Stimulated activated naive CD4-positive, alpha-beta T cell (primary cell): ENCODE data around the gene TRPM3.

ENCODE experiments used
- DNase-seq, 6 experiments: peaks; one replicate each; lab custom pipeline; 2025; lab: John Stamatoyannopoulos, UW

Gene TRPM3

DNA sequence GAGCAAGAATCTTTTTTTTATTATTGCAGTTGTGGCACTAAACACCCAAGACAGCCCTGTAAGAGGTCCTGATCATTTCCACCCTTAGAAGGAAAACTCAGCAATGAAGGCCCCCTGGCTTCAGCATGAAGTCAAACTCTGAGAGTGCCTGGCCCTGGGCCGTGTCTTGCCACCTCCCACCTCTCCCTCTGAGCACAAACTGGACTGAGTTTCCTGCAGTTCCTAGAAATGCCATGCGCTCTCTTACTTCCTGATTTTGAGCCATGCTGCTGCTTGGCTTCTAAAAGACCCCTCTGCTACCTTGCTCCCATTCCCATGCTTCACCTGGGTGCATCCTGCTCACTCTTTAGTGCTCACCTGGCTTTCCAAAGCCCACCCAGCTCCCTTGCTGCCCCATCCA, 566.5 kb downstream of the TRPM3 start:
- no peak for DNase-seq

DNA sequence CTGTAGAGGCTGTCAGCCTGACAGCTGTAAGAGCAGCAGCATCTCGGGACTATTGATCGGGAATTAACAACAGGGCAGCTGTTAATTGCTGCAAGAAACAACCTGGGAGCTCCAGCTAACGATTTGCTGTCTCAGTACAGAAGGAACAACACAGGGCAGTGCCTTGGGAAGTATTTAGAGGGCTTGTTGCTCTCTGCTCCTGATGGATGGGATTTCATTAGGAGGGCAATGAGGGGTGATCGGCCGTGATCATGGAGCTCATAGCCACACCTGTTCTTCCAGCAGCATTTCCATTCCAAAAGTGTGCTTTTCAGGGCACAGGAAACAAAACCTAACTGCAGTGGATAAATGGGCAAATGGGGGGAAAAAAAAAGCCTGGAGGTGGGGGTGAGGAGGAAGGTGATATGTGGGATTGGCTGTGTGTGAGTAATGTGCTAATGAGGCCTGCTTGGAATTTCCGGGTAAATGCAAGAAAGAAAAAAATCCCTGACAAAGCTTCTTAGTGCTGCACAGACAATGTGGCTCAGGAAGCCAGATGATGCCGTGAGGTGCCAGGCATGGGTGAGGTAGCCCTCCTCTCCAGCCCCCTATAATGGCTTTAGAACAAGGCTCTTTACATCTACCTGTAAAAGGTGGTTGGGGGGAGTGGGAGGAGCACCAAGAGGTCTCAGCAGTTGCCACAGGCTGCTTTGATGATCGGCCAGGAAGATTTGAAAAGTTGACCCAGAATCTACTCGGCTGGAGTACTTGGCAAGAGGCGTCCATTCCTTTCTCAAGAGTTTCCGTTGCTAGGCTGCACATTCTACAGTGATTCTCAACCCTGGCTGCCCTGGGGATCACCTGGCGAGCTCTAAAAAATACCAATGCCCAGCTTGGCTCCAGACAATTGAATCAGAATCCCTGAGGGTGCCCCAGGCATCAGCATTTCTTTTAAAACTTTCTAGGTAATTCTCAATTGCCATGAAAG, 567.4 kb downstream of the TRPM3 start:
- no peak for DNase-seq

DNA sequence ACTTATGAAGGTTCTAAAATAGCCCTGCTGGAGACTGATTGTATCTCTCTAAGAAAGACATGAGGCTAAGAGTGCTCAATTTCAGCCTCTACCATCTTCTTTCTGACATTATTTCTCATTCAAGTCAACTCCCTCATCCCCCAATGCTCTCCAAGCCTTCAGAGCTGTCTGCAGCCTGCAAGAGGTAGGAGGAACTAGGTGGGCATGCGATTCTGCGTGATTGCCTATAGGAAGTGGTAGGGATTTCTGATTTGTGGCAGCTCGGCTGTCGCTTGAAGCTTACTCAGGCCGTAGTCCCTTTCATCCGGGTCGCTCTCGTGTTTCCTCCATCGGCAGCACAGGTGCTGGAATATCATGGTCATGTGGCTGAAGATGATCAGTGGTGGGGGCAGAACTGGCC, 568.9 kb downstream of the TRPM3 start:
- no peak for DNase-seq

DNA sequence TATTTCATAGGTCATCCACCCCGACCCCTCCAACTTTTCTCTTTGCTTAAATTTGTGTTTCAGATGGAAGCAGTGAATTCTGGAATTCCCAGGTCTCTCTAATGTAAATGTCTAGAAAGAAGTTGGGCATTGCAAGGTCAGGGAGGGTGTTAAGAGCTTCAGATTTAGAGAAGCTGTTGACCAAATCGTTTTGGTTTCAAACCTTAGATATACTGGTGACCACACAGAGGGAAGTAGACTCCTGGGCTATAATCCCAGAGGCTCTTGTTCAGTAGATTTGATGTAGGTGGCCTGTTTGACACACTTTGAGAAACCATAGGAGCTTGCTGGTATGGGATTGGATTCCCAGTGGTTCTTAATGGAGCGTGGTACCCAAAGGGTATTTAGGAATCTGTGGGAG, 569.6 kb downstream of the TRPM3 start:
- no peak for DNase-seq

GRCh38 chr9:70551396-70551795, 570.0 kb downstream of the TRPM3 start:
- no peak for DNase-seq

- no peak for DNase-seq
These were observed 571.5 kb downstream of the TRPM3 start for GRCh38 chr9:70549926-70550325.

- DNase-seq, result no peak
These were observed 579.0 kb downstream of the TRPM3 start for GRCh38 chr9:70542311-70542931.

- no peak for DNase-seq
These were observed 581.4 kb downstream of the TRPM3 start for GRCh38 chr9:70540016-70540415.

DNA sequence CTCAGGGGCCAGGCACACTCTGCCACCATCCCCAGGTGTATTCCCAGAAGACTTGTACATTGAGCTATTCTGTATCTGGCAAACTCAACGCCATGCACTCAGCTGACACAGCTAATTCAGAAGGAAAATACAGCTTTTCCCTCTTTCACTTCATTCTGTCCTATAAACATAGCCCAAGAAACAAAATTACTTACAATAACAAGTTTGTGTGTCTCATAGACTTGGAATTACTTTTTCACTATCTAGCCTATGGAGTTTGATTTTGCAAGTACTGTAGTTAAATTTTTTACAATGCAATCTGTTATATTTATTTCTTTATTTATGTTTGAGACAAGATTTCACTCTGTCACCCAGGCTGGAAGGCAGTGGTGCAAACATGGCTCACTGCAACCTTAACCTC, 581.9 kb downstream of the TRPM3 start:
- no peak for DNase-seq

- DNase-seq, result no peak
These were observed 582.4 kb downstream of the TRPM3 start for GRCh38 chr9:70539001-70539400.

DNA sequence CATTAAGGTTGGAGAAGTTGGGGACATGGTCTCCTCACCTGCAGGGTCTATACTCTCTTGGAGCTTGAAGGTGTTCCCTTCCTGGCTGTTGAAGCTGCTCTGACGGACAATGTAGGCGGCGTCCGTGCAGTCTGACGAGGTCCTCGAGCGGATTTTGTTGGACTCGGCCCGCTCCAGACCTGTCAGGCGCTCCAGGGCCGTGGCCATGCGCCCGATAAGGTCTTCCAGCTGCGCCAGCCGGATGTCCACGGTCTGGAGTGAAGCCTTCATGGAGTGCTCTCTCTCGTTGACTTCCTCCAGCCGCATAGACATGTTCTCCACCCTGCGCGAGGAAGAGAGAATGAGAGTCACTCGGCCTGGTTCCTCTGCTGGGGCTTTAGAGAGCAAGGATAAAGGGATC, 584.3 kb downstream of the TRPM3 start:
- no peak for DNase-seq

GRCh38 chr9:70535546-70536323, 585.7 kb downstream of the TRPM3 start:
- no peak for DNase-seq

DNA sequence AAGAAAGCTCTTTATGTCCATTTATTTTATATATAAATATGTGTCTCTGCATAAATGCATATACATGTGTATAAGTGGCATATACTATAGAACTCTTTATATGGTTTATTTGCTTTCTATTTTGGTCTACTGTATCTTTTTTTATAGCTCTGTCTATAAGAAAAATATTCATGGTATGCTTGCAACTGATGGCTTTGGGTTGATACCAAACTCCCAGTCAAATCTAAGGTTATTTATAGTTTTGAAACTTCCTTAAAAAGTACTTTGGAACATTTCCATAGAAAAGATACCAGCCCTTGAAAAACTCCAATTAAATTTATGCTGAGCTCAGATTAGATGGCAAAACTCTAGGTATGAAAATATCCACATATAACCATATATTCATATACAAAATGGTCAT, 587.0 kb downstream of the TRPM3 start:
- no peak for DNase-seq

GRCh38 chr9:70534061-70534460, 587.4 kb downstream of the TRPM3 start:
- no peak for DNase-seq

DNA sequence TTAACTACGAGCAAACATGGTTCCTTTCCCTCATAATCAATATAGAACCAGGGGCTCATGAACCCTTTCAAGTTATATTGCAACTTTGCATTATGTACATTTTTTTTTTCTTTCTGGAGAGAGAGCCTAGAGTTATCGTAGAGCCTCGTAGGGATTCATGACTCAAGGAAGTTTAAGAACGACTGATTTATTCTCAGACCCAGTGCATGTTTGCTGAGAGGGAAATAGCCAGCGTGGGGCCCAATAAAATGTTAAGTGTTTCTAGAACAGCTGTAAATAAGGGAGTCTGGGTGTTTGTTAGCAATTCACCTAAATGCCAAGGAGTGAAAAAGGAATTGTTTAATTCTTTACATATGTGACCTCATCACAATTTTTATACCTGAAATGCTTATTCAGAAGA, 587.9 kb downstream of the TRPM3 start:
- DNase-seq, result no peak

DNA sequence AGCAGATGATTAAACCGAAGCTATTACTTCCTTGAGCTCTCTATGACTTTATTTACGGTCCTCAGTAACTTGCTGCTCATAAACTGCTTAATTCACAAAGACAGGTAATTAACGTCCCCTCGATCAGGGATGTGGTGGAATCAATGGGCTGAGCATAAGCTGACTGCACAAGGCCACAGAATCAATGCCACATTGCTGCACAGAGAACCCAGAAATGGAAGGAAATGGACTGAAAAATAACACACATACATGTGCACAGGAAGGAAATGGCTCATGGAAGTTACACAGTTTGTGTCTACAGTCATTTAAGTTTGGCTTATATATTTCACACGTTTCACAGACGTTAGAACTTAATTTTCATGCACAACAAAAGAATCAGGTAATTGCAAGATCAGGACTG, 588.7 kb downstream of the TRPM3 start:
- DNase-seq, result peak in 1 of 6 experiments; percentile 15

GRCh38 chr9:70531311-70531710, 590.1 kb downstream of the TRPM3 start:
- no peak for DNase-seq

DNA sequence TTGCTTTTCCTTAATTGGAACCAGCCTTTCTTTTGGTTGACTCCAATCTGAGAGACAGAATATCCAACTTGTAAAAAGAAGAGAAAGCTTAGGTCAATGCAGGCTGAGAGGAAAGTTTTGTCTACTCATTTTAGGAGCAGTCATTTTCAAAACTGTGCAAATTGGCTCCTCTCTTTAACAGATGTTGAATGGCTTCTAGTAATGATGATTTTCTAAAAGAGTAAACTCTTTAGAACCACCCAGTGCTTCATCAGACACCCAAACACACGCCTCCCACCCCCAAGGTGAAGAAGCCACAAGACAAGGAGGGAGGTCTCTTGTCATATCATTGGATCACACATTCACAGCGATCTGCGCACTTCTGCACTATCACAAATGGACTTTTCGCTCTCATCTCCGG, 590.7 kb downstream of the TRPM3 start:
- DNase-seq, result no peak

GRCh38 chr9:70529833-70530232, 591.6 kb downstream of the TRPM3 start:
- DNase-seq, result no peak

- no peak for DNase-seq
These were observed 592.0 kb downstream of the TRPM3 start for GRCh38 chr9:70529377-70529776.

DNA sequence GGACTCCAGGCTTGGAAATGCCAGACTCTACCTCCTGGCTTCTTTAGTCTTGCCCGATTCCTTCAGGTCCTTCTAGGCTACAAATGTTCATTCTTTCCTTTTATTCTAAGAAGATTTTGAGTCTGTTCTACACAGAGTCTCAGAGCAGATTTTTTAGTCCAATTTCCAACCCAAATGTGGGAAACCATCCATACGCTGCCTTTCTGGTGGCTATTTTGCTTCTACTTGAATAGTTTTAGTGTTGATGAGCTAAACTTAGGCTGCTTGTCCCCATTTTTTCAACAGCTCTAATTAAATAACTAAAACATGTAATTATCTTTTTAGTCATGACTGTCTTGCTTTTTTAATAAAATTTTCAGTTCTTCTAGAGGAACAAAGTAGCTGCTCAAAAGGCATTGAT, 594.5 kb downstream of the TRPM3 start:
- DNase-seq, result no peak

GRCh38 chr9:70525519-70525918, 595.9 kb downstream of the TRPM3 start:
- no peak for DNase-seq
